Eye (tissue), 1 donor: ENCODE results near the gene RPTOR.
A peak's percentile ranks its signal among the peaks of the same experiment; 100 is the strongest.

Source experiments
- DNase-seq: peaks from one replicate; pipeline ENCODE4 v3.0.0-alpha.2; 2015

Gene RPTOR

DNA sequence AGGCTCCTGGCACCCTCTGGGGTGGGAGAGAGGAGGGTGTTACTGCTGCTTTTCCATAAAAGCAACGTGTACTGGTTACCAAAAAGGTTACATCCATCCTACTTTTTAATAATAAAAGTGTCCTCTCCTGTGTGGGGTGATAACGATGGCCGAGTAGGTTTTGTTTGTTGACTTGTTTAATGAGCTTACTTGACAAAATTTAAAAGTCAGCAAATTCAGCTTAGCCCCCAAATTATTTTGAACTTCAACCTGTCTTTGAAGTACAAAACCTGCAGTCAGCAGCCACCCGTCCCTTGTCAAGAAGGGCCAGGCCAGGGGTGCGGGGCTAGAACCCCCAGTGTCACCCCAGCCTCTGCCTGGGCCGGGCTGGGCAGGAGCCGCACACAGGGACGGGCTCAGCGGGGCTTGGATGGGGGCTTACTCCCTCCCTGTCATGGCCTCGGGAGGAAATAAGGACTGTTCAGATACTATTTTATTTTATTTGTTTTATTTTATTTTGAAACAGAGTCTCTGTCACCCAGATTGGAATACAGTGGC is 343.1 kb downstream of the RPTOR start:
- no peak for DNase-seq

DNA sequence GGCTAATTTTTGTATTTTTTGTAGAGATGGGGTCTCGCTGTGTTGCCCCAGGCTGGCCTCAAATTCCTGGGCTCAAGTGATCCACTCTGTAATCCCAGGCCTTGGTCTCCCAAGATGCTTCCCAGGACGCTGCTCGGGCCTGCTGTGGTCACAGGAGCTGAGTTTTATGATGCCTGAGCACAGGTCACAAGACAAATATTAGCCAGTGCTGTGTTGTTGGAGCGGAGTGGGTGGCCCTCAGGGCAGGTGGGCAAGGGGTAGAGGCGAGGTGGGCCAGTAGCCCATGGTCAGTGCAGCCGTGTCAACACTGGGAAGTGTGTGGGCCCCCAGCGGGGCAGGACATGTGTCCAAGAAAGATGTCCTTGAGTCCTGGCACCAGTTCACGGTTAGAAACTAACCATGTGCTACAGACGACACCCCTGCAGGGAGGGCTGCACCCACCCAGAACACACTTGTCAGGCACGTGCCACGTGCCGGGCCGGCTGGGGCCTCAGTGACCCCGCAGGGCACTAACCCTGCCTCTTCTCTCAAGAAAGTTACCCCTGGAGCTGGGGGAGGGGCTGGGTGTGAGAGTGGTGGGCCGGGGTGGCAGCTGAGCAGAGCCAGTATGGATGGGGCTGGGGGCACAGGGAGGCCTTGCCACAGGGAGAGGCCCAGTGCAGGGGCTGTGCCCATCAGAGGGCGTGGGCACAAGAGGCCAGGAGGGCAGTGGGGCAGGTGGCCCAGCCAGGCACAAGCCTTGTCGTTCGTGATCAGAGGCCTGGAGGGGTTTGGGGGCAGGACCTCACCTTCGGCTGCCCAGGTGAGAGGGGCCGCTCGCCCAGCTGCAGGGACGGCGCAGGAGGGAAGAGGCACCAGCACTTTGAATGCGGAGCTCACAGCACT is 343.9 kb downstream of the RPTOR start:
- no peak for DNase-seq

DNA sequence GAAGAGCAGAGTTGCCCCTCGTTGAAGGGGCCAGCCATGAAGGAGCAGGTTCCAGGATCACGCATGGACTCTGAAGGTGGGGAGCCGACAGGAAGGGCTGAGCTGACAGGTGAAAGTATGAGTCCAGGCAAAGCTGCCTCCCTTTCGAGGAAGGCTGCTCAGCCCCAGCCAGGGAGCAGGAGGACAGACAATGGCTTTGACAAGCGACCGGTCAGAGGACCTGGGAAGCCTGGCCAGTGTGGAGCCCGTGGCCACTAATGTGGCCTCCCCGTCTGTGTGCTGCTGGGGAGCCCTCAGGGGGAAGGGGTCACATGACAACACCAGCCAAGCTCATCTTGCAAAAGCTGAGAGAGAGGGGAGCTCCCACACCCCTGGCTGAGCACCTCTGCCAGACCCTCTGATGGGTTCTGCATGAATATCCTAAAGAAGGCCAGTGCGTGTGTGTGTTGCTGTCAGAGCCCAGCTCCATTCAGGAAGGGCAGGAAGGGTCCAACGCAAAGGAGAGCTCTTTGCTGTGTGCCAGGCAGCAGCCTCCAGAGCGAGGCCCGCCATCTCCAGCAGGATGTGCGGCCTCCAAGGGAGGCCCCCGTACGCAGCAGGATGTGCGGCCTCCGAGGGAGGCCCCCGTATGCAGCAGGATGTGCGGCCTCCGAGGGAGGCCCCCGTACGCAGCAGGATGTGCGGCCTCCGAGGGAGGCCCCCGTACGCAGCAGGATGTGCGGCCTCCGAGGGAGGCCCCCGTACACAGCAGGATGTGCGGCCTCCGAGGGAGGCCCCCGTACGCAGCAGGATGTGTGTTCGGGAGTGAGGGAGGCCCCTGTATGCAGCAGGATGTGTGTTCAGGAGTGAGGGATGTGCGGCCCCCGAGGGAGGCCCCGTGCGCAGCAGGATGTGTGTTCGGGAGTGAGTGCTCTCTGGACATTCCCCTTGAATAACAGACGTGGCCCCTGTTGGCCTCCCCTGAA is 344.9 kb downstream of the RPTOR start:
- DNase-seq = no peak

- DNase-seq = no peak
Measured at GRCh38 chr17:80890196-80890920, 345.7 kb downstream of the RPTOR start.

- no peak for DNase-seq
Measured at GRCh38 chr17:80890921-80891396, 346.3 kb downstream of the RPTOR start.

GRCh38 chr17:80891397-80892018 is 346.9 kb downstream of the RPTOR start:
- DNase-seq = peak; percentile 30

GRCh38 chr17:80892019-80892855 is 347.6 kb downstream of the RPTOR start:
- peak; percentile 64 for DNase-seq

- DNase-seq = no peak
Measured at GRCh38 chr17:80892900-80893603, 348.4 kb downstream of the RPTOR start.

DNA sequence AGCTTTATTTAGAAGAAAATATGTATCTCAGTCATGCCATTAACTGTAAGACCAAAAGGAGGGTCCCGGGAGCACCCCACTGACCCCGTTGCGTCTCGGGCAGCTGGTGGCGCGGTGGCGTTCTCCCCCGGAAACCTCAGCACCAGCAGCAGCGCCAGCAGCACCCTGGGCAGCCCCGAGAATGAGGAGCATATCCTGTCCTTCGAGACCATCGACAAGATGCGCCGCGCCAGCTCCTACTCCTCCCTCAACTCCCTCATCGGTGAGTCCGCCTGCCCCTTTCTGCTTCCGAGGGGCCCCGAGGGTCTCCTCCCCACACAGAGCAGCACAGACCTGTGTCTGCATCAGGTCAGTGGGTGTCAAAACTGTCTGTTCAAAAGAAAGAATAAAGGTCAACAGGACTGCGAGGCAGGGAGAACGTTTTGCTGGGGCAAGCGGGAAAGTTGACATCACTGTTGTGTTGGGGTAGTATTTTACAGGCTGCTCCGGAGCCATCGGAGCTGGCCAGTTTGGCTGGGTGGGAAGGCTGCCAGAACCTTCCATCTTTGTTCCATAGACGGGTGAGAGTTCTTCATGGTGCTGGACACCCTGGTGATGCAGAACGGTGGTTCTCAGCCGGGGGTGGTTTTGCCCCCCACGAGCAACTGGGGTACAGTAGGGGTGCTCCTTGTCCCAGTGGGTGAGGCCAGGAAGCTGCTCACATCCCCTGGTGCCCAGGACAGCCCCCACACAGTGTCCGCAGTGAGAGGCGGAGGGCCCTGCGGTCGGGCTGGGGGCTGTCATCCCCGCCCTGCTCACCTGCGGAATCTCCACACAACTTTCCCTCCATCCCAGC is 349.2 kb downstream of the RPTOR start:
- DNase-seq = no peak

DNA sequence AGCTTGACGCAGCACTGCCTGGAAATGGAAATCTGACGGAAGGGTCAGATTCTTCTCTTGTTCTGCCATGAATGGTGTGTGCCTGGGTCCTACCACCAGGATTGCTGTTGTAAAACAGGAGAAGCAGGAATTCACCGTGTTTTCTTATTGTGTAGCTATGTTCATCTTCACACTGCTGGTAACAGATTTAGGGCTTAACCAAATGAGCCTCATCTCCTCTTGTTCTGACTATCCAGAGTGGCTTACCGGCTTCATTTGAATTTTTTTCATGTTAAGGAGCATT is 349.7 kb downstream of the RPTOR start:
- DNase-seq = no peak

- no peak for DNase-seq
Measured at GRCh38 chr17:80894726-80895125, 350.1 kb downstream of the RPTOR start.

GRCh38 chr17:80895366-80895765 is 350.7 kb downstream of the RPTOR start:
- no peak for DNase-seq

GRCh38 chr17:80898716-80899115 is 354.1 kb downstream of the RPTOR start:
- peak; percentile 48 for DNase-seq

GRCh38 chr17:80899402-80900268 is 355.0 kb downstream of the RPTOR start:
- DNase-seq = peak; percentile 48

DNA sequence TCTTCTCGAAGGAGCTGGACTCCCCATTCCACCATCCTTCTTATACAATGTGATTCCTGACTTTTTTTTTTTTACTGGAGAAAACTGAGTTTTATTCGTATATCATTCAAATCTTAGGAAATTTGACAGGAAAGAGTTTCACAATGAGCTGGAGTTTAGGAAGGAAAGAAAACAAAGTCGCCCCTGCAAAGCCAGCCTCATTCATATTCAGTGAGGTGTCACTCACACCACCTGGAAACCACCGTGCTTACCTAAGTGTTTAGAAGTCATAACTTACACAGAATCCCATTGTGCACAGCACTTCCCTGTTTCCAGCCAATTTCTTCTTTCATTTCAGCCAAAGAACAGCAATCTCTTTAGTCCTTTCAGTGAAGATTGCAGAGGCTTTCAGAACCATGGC is 356.7 kb downstream of the RPTOR start:
- DNase-seq = no peak

- DNase-seq = no peak
Measured at GRCh38 chr17:80902197-80902962, 357.7 kb downstream of the RPTOR start.

- no peak for DNase-seq
Measured at GRCh38 chr17:80902963-80903611, 358.4 kb downstream of the RPTOR start.
